AG10803 (cell line): Measurements from ENCODE around the gene CTDNEP1.

ENCODE experiments used
- DNase-seq: peaks from one replicate; pipeline ENCODE4 v3.0.0; 2010; ENCODE audit warnings: low read depth
- H3K4me3 ChIP-seq: 2 replicates; pipeline ENCODE4 v1.5.1; 2011; ENCODE audit warnings: mild to moderate bottlenecking, low read length, control low read depth
- TF ChIP-seq, protein P1 (sequence below): conservative IDR thresholded peaks from 2 replicates; pipeline ENCODE4 v1.5.1; 2011; ENCODE audit warnings: mild to moderate bottlenecking, low read length, control low read depth, inconsistent platforms

The CTDNEP1 gene

GRCh38 chr17:7233701-7234082, 17.8 kb downstream of the CTDNEP1 start:
- TF ChIP-seq, protein P1, sequence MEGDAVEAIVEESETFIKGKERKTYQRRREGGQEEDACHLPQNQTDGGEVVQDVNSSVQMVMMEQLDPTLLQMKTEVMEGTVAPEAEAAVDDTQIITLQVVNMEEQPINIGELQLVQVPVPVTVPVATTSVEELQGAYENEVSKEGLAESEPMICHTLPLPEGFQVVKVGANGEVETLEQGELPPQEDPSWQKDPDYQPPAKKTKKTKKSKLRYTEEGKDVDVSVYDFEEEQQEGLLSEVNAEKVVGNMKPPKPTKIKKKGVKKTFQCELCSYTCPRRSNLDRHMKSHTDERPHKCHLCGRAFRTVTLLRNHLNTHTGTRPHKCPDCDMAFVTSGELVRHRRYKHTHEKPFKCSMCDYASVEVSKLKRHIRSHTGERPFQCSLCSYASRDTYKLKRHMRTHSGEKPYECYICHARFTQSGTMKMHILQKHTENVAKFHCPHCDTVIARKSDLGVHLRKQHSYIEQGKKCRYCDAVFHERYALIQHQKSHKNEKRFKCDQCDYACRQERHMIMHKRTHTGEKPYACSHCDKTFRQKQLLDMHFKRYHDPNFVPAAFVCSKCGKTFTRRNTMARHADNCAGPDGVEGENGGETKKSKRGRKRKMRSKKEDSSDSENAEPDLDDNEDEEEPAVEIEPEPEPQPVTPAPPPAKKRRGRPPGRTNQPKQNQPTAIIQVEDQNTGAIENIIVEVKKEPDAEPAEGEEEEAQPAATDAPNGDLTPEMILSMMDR, result no peak

DNA sequence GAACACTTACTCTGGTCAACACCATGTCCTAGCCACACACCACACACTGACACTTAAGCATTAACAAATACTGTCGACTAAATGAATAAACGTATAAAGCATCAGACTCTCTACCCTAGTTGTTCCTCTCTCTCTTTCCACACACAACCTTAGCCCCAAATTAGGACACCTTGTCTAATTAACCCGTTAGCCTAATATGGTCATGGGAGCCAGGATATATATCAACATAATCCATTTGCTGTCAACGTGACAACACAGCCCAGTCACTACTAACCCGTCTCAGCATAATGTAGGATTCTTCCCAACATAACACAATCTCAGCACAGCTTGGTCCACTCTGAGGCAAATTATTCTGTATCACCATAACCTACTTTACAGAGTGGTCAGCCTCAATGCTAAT, 19.4 kb downstream of the CTDNEP1 start:
- H3K4me3 ChIP-seq, result no peak overlapping the region
- DNase-seq, result no peak
- TF ChIP-seq, protein P1, result no peak

More at GRCh38 chr17:7233701-7234082, 17.8 kb downstream of the CTDNEP1 start:
- DNase-seq, result no peak
- H3K4me3 ChIP-seq, result peak overlapping the region; percentile 89

DNA sequence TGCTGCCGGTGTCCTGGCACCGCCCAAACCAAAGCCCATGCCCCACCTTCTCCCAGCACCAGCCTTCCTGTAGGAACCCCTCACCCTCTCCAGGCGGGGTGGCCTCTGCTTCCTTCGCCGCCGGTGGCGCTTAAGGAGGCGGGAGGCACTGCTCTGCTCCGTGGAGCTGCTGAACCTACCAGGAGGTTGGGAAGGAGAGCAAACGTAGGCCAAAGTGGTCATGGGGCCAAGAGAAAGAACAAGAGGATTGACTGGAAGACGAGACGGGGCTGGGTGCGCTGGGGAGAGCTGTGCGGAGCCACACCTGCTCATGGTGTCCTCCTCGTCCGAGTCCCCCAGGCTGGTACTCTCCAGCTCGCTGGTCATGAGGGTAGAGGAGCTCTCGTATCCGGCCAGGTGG, 22.0 kb downstream of the CTDNEP1 start:
- TF ChIP-seq, protein P1, result no peak
- DNase-seq, result no peak
- H3K4me3 ChIP-seq, result no peak overlapping the region

DNA sequence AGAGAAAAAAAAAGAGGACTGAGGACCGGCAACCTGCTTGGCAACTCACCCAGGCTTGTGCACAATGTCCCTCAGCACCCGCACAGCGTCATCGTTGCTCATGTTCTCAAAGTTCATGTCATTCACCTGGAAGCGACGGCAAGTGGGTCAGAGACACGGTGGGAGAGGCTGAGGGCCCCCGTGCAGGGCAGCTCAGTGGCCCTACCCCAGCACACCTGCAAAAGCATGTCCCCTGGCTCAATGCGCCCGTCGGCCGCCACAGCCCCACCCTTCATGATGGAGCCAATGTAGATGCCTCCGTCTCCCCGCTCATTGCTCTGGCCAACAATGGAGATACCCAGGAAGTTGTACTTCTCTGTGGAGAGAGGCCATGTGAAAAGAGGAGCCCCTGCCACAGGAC, 22.6 kb downstream of the CTDNEP1 start:
- no peak overlapping the region for H3K4me3 ChIP-seq
- DNase-seq, result no peak
- TF ChIP-seq, protein P1, result no peak

DNA sequence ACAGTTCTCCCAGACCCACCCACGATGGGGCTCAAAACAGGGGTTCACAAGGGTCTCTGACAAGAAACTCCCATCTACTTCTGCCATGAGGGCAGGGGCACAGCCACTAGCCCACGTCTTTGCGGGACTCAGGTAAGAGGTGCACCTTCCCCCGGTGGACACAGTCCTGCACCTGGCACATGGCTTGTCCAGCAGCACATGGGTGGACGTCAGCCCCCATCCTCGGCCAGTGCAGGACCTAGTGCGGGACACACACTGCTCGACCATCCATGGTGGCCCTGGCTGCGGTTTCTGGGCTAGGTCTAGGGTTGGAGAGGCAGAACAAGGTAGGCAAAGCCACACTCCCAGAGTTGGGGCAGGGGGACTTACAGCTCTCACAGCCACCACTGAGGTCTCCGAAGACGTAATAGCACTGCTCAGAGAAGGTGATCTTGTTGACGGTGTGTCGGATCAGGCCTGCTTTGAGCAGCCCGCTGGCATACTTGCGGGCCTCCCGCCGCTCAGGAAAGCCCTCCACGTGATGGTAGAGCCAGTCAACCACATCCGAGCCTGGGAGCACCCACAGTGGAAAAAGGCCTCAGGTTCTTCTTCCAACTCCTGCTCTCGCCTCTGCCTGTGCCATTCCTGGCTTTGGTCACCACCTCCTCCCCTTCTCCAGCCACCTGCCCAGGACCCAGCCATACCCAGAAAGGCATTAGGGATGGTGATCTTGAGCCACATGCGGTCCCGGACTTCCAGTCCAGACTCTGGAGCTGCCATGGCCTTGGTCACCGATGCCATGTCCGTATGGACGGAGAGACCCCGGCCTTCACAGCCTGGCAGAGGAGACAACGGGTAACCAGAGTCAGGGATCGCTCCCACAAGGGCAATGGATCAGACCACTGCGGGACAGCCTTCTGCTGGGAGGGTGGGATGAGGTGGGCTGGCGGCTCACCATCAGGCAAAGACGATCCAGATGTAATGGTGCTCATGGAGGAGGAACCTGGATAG, 24.5 kb downstream of the CTDNEP1 start:
- TF ChIP-seq, protein P1, result no peak
- no peak overlapping the region for H3K4me3 ChIP-seq
- DNase-seq, result no peak

DNA sequence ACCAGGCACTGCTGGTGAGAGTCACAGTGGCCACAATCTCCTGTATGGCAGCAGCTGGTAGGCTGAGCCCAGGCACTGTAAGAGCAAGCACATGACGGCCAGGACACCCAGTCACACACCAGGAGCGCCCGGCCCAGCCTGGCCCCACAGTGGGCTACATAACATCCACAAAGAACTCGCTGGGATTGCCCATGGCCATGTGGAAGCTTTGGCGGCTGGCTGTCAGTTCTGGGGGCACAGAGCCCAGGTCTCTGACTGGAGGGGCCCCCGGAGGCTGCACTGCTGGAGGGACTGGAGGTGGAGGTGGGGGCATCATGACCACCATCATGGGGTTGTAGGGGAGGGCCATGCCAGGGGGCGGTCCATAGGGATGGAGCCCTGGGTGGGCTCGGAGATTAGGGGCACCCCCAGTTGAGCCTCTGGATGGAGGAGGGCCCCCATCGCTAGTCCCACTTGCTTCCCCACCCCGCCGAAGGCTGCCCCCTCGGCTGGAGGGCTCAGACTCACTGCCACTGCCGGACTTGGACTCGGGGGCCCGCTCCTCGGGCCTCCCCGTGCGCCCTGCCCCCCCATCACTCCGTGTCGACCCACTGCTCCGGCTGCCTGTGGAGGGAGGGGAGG, 25.7 kb downstream of the CTDNEP1 start:
- no peak for DNase-seq
- TF ChIP-seq, protein P1, result no peak
- no peak overlapping the region for H3K4me3 ChIP-seq
